ENCODE results near the gene F8. TPM values are rescaled to one million over a fixed set of nuclear protein-coding genes. Genes with fewer than 3 reads are reported as not detected.

Gene F8
- total and polyA plus RNA-seq, 2 experiments from 2014 or later = 4.5 to 7.5 TPM

DNA sequence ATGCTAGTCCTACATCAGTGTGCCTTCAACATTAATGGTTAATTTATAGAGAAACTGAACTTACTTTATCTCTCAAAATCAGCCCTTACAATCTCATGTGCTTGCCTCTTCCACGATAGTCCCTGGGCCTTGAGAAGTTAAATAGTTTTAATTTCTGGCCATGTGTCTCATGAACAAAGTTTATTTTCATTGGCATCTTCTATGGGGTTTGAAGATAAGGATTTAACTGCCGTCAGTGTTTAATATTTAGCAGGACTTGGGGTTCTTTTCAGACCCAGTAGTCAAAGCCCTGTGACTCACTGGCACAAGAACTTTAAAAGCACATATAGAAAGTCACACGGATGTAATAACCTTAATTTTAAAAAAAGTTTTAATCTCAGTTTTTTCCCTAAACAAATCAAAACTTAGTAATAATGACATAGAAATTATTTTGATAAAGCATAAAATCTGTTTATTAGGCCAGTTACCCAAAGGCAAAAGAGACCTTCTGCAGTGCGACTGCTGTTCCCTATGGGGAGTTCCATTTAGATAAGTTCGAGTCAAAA, 207.2 kb downstream of the F8 start:
- H3K4me1 ChIP-seq (ENCODE audit: low read depth) = no peaks in the 10 kb centered on the region

DNA sequence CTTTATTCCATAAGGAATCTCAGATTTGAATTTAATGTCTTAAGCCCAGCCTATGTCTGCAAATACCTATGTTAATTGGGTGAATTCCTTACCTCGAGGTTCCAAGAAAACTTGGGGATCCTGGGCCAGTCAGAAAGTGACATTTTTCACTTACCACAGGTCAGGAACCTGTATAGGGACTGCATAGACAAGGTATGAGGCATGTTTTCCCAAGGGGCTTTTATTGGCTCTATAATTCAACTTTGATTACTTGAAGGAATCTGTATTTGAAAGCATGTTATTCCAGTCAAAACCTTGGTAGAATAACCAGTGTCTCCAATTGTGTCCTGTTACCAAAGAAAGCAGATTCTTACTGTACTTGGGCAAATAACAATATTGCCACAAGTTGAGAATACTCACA, 208.7 kb downstream of the F8 start:
- TF ChIP-seq, protein P1, sequence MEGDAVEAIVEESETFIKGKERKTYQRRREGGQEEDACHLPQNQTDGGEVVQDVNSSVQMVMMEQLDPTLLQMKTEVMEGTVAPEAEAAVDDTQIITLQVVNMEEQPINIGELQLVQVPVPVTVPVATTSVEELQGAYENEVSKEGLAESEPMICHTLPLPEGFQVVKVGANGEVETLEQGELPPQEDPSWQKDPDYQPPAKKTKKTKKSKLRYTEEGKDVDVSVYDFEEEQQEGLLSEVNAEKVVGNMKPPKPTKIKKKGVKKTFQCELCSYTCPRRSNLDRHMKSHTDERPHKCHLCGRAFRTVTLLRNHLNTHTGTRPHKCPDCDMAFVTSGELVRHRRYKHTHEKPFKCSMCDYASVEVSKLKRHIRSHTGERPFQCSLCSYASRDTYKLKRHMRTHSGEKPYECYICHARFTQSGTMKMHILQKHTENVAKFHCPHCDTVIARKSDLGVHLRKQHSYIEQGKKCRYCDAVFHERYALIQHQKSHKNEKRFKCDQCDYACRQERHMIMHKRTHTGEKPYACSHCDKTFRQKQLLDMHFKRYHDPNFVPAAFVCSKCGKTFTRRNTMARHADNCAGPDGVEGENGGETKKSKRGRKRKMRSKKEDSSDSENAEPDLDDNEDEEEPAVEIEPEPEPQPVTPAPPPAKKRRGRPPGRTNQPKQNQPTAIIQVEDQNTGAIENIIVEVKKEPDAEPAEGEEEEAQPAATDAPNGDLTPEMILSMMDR (IDR thresholded peaks at IDR 0.05; ENCODE audit: low read depth, low read length) = no peak
- no peak for DNase-seq (ENCODE audit: low read depth in 1 of 2, low spot score in 1 of 2)
- Histone ChIP-seq H3K4me3 (no peak overlapping the region), H3K4me1 (ENCODE audit: low read depth) (no peaks in the 10 kb centered on the region), H3K27me3 (no peaks in the 10 kb centered on the region), H3K9me3 (ENCODE audit: low read depth) (no peaks in the 10 kb centered on the region), H3K27ac (no peak overlapping the region), H3K36me3 (no peaks in the 10 kb centered on the region)

More for the DNA sequence above, 207.2 kb downstream of the F8 start:
- Histone ChIP-seq H3K36me3 (no peaks in the 10 kb centered on the region), H3K9me3 (ENCODE audit: low read depth) (no peaks in the 10 kb centered on the region), H3K27ac (no peak overlapping the region), H3K4me3 (no peak overlapping the region), H3K27me3 (no peaks in the 10 kb centered on the region)
- DNase-seq (ENCODE audit: low read depth in 1 of 2, low spot score in 1 of 2) = peak in 1 of 2 donors; percentile 44
- TF ChIP-seq, protein P1 (IDR thresholded peaks at IDR 0.05; ENCODE audit: low read depth, low read length) = no peak

DNA sequence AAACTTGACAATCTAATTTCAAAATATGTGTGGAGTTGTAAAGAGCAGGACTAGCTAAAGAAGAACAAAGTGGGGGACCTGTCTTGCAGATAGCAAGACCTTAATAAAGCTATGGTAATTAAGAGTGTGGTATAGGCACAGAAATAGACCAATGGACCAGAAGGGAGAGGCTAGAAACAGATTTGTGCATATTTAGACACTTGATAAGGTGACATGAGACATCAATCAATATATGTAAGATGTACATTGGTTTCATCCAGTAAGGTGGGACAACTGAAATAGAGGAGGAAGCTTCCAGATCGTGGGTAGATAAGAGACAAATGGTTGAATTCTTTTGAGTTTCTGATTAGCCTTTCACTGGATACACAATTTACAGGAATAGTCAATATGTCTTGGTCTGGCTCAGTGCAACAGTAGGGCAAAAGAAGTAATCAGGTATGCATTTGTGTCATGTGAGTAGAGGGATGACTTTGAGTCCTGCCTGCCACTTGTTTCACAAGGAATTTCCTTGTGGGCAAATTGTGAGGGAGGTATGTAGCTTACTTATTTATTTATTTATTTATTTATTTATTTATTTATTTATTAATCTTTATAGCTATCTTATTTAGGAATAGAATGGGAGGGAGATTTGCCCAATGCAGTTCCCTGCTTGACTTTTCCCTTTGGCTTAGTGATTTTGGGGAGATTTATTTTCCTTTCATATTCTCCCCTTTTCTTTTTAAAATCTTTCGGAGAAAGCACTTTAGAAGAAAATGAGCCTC, 210.0 kb downstream of the F8 start:
- no peaks in the 10 kb centered on the region for H3K4me1 ChIP-seq (ENCODE audit: low read depth)
- no peaks in the 10 kb centered on the region for H3K36me3 ChIP-seq
- H3K27me3 ChIP-seq = no peaks in the 10 kb centered on the region
- DNase-seq (ENCODE audit: low read depth in 1 of 2, low spot score in 1 of 2) = no peak
- no peaks in the 10 kb centered on the region for H3K9me3 ChIP-seq (ENCODE audit: low read depth)
- TF ChIP-seq, protein P1 (IDR thresholded peaks at IDR 0.05; ENCODE audit: low read depth, low read length) = no peak
- H3K4me3 ChIP-seq = no peak overlapping the region
- no peak overlapping the region for H3K27ac ChIP-seq

DNA sequence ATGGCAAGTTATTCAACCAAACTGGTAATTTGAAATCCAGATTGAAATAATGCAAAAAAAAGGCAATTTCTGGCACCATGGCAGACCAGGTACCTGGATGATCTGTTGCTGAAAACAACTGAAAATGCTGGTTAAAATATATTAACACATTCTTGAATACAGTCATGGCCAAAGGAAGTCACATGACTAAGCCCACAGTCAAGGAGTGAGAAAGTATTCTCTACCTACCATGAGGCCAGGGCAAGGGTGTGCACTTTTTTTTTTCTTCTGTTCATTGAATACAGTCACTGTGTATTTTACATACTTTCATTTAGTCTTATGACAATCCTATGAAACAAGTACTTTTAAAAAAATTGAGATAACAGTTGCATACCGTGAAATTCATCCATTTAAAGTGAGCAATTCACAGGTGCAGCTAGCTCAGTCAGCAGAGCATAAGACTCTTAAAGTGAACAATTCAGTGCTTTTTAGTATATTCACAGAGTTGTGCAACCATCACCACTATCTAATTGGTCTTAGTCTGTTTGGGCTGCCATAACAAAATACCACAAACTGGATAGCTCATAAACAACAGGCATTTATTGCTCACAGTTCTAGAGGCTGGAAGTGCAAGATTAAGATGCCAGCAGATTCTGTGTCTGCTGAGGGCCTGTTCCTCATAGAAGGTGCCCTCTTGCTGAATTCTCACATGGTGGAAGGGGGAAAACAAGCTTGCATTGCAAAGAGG, 212.4 kb downstream of the F8 start:
- no peaks in the 10 kb centered on the region for H3K27me3 ChIP-seq
- H3K4me3 ChIP-seq = no peak overlapping the region
- H3K9me3 ChIP-seq (ENCODE audit: low read depth) = no peaks in the 10 kb centered on the region
- no peaks in the 10 kb centered on the region for H3K36me3 ChIP-seq
- TF ChIP-seq, protein P1 (IDR thresholded peaks at IDR 0.05; ENCODE audit: low read depth, low read length) = no peak
- DNase-seq (ENCODE audit: low read depth in 1 of 2, low spot score in 1 of 2) = peak in 1 of 2 donors; percentile 28
- no peak overlapping the region for H3K27ac ChIP-seq
- no peaks in the 10 kb centered on the region for H3K4me1 ChIP-seq (ENCODE audit: low read depth)

DNA sequence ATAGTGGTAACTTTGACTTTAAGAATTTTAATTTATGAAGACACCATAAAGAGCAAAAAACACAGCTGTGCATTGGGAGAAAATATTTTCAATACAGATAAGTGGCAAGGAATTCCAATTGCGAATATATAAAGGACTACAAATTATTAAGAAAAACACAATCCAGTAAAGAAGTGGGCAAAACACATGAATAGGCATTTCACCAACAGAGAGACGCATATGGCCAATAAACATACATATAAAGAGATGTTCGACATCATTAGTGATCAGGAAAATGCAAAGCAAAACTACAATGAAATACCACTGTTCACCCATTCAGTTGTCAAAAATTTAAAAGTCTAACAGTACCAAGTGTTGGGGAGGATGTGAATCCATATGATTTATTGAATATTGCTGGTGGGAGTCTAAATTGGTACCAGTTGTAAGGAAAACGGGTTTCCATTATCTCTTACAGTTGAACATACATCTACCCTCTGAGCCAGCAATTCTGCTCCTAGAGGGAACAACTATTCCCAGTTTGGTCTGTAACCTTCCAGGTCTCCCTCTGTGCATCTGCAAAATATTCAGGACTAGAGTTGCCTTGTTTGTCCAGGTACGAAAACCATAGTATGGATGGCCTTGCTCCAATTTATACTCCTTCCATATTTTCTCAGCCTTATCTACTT, 215.6 kb downstream of the F8 start:
- Histone ChIP-seq H3K36me3 (no peaks in the 10 kb centered on the region), H3K9me3 (ENCODE audit: low read depth) (no peaks in the 10 kb centered on the region), H3K27ac (no peak overlapping the region), H3K27me3 (no peaks in the 10 kb centered on the region), H3K4me1 (ENCODE audit: low read depth) (no peaks in the 10 kb centered on the region), H3K4me3 (no peak overlapping the region)
- TF ChIP-seq, protein P1 (IDR thresholded peaks at IDR 0.05; ENCODE audit: low read depth, low read length) = no peak
- DNase-seq (ENCODE audit: low read depth in 1 of 2, low spot score in 1 of 2) = no peak

Data from cardiac muscle cell (in vitro differentiated cells and primary cell).